GM12878 (cell line): ENCODE measurements around the gene COQ9. TPM values are rescaled to one million over a fixed set of nuclear protein-coding genes. Genes with fewer than 3 reads are reported as not detected.

Experiments
- ATAC-seq: fragments of 200-7000 bp; cut with Tn5 transposase; 3 replicates; pipeline ENCODE4 v1.9.1; 2020; ENCODE audit warnings: mild to moderate bottlenecking, moderate library complexity
- BruUV-seq: library from RNA; stranded (reverse); fragments of 400-500 nt; replicated peaks from 2 replicates; lab custom pipeline; 2021; lab: Mats Ljungman, UMichigan
- CTCF ChIA-PET: fragments of 300-600 bp; sonication (Branson Sonifier 250); formaldehyde crosslinking; extraction: SDS; loops from one replicate; lab custom pipeline; 2021; ENCODE audit warnings: inconsistent platforms; lab: Yijun Ruan, JAX
- POLR2A ChIA-PET: fragments of 350-600 bp; formaldehyde crosslinking; extraction: SDS; loops from one replicate; lab custom pipeline; 2021; ENCODE audit warnings: inconsistent platforms; lab: Charles Lee
- RAD21 ChIA-PET: fragments of 300-600 bp; sonication (Branson Sonifier 250); formaldehyde crosslinking; loops from one replicate; lab custom pipeline; 2023; ENCODE audit warnings: antibody characterized with exemption; ENCODE audit not compliant: unreplicated experiment; lab: Charles Lee
- SMC1A ChIA-PET: fragments of 300-600 bp; sonication (Branson Sonifier 250); formaldehyde crosslinking; loops from one replicate; lab custom pipeline; 2023; ENCODE audit not compliant: unreplicated experiment, uncharacterized antibody; lab: Charles Lee
- DNase-seq: peaks from one replicate; pipeline ENCODE4 v3.0.0-alpha.2; 2011; ENCODE audit warnings: low read depth, low spot score
- FAIRE-seq: peaks from 3 replicates; lab custom pipeline; 2011; peaks lifted over from hg19 to GRCh38; lab: Jason Lieb, UNC
- H2AFZ ChIP-seq: 2 replicates; pipeline ENCODE4 v1.6.0; 2011; ENCODE audit warnings: low read depth, low read length, control low read depth; ENCODE audit not compliant: control insufficient read depth
- H3K27ac ChIP-seq: 2 replicates; pipeline ENCODE4 v1.5.1; 2011; ENCODE audit warnings: control low read depth; ENCODE audit not compliant: control insufficient read depth, insufficient read depth
- H3K27me3 ChIP-seq, 2 experiments: replicated peaks in 1 of 2; 2 replicates each; pipeline versions ENCODE4 v1.6.0 to v1.6.1; 2011; ENCODE audit warnings: low read length in 1 of 2; ENCODE audit not compliant: control insufficient read depth in 2 of 2, insufficient read depth in 2 of 2
- H3K36me3 ChIP-seq, 2 experiments: 2 replicates each; pipeline ENCODE4 v1.5.1; 2011; ENCODE audit warnings: low read length in 1 of 2; ENCODE audit not compliant: control insufficient read depth in 2 of 2, insufficient read depth in 2 of 2
- H3K4me1 ChIP-seq: 2 replicates; pipeline ENCODE4 v1.6.1; 2011; ENCODE audit warnings: mild to moderate bottlenecking, low read length, moderate library complexity, mixed read lengths; ENCODE audit not compliant: control insufficient read depth, insufficient read depth
- H3K4me2 ChIP-seq: 2 replicates; pipeline ENCODE4 v1.6.0; 2011; ENCODE audit warnings: control low read depth; ENCODE audit not compliant: control insufficient read depth, insufficient read depth
- H3K4me3 ChIP-seq: fragments of 200-600 bp; sonication (generic); 2 replicates; pipeline ENCODE4 v1.5.1; 2016
- H3K79me2 ChIP-seq: 2 replicates; pipeline ENCODE4 v1.6.0; 2011; ENCODE audit warnings: low read length; ENCODE audit not compliant: control insufficient read depth, insufficient read depth
- H3K9ac ChIP-seq: 2 replicates; pipeline ENCODE4 v1.8.0; 2011; ENCODE audit warnings: low read length, control low read depth, mixed read lengths; ENCODE audit not compliant: control insufficient read depth, insufficient read depth
- H3K9me3 ChIP-seq: replicated peaks from 3 replicates; pipeline ENCODE4 v1.5.1; 2011; ENCODE audit warnings: mild to moderate bottlenecking, low read length; ENCODE audit not compliant: control insufficient read depth, insufficient read depth
- H4K20me1 ChIP-seq: 2 replicates; pipeline ENCODE4 v1.6.0; 2011; ENCODE audit not compliant: control insufficient read depth, insufficient read depth
- BCL3 ChIP-seq: IDR thresholded peaks from 2 replicates; pipeline ENCODE4 v1.6.1; 2011; ENCODE audit warnings: borderline replicate concordance, low read depth, mild to moderate bottlenecking, moderate library complexity, low read length; ENCODE audit not compliant: insufficient read depth, poor library complexity, severe bottlenecking
- CREB1 ChIP-seq: IDR thresholded peaks from 2 replicates; pipeline ENCODE4 v1.6.1; 2012; ENCODE audit warnings: low read depth, mild to moderate bottlenecking, inconsistent platforms
- CUX1 ChIP-seq: IDR thresholded peaks from 2 replicates; pipeline ENCODE4 v1.6.1; 2012; ENCODE audit warnings: improper control_type of control experiment, low read depth, low read length; ENCODE audit not compliant: insufficient replicate concordance
- EGR1 ChIP-seq, 2 experiments: IDR thresholded peaks; 1 replicate in 1 of 2; 2 replicates in 1 of 2; pipeline ENCODE4 v1.6.1; 2011 to 2012; ENCODE audit warnings: low read depth in 2 of 2, low read length in 2 of 2, borderline replicate concordance in 1 of 2, mild to moderate bottlenecking in 1 of 2, moderate library complexity in 1 of 2
- ESRRA ChIP-seq: IDR thresholded peaks from 2 replicates; pipeline ENCODE4 v1.6.1; 2012; ENCODE audit warnings: mild to moderate bottlenecking, low read length, improper control_type of control experiment
- ETV6 ChIP-seq, 2 experiments: fragments of 450-650 bp in 1 of 2; IDR thresholded peaks in 1 of 2; conservative IDR thresholded peaks in 1 of 2; 2 replicates each; pipeline ENCODE4 v1.6.1; 2014; ENCODE audit warnings: antibody characterized with exemption in 1 of 2, borderline replicate concordance in 1 of 2, low read depth in 1 of 2, mild to moderate bottlenecking in 1 of 2, moderate library complexity in 1 of 2
- HDAC2 ChIP-seq: fragments of 200-600 bp; sonication (generic); IDR thresholded peaks from 2 replicates; pipeline ENCODE4 v1.6.1; 2017
- IRF3 ChIP-seq: fragments of 450-650 bp; IDR thresholded peaks from 2 replicates; pipeline ENCODE4 v1.6.1; 2014; ENCODE audit warnings: mild to moderate bottlenecking
- MXI1 ChIP-seq: fragments of 150-350 bp; IDR thresholded peaks from 2 replicates; pipeline ENCODE4 v1.6.1; 2011; ENCODE audit warnings: low read depth, mild to moderate bottlenecking, inconsistent platforms, low read length, improper control_type of control experiment
- NFYB ChIP-seq: IDR thresholded peaks from 2 replicates; pipeline ENCODE4 v1.6.1; 2011; ENCODE audit warnings: low read depth, mild to moderate bottlenecking, low read length, improper control_type of control experiment, moderate library complexity; ENCODE audit not compliant: insufficient read depth
- NR2F1 ChIP-seq: fragments of 450-650 bp; conservative IDR thresholded peaks from 2 replicates; pipeline ENCODE4 v1.6.1; 2017; ENCODE audit warnings: mild to moderate bottlenecking
- SREBF2 ChIP-seq: IDR thresholded peaks from 2 replicates; pipeline ENCODE4 v1.6.1; 2012; ENCODE audit warnings: mild to moderate bottlenecking, low read length
- TCF7 ChIP-seq: IDR thresholded peaks from 2 replicates; pipeline ENCODE4 v1.6.1; 2014; ENCODE audit warnings: antibody characterized with exemption, borderline replicate concordance
- ZSCAN29 ChIP-seq: fragments of 450-650 bp; IDR thresholded peaks from 2 replicates; pipeline ENCODE4 v1.6.1; 2017; ENCODE audit warnings: mild to moderate bottlenecking, moderate library complexity
- WGBS: methylation state at CpG from one replicate; pipeline ENCODE4 v1.1.6; 2016; ENCODE audit warnings: low lambda C conversion rate; ENCODE audit not compliant: insufficient replicate concordance, insufficient coverage; ENCODE audit errors: missing lambda C conversion rate; 5-methylcytosine and 5-hydroxymethylcytosine counted together
- in situ Hi-C: fragments of 300-500 bp; cut with MboI; formaldehyde crosslinking; loops from 9 replicates; pipeline ENCODE4 v1.14.3; 2018; ENCODE audit warnings: mixed read lengths
- intact Hi-C: fragments of 100-400 bp; cut with micrococcal nuclease; formaldehyde crosslinking; loops from one replicate; pipeline ENCODE4 v1.14.2; 2022; ENCODE audit not compliant: unreplicated experiment
- polyA plus RNA-seq, 11 experiments: library from polyadenylated mRNA; depleted of rRNA in 4 of 11; unstranded in 6 of 11; stranded (reverse) in 5 of 11; fragments of >200 nt; fragmentation: Nextera tagmentation in 4 of 11; fragmentation: Illumina TruSeq in 1 of 11; extraction: Ambion mirVana in 4 of 11; extraction: Trizol in 1 of 11; gene quantifications; 1 replicate in 1 of 11; 2 replicates in 10 of 11; pipeline versions ENCODE4 v1.2.1 to v1.2.3, GENCODE V29; 2011 to 2016; ENCODE audit warnings: inconsistent platforms in 2 of 11, missing spikeins in 2 of 11, low read depth in 1 of 11
- total RNA-seq, 4 experiments: library from RNA; depleted of rRNA in 3 of 4; stranded (reverse); fragments of >200 nt in 3 of 4; fragmentation: Illumina TruSeq in 1 of 4; extraction: Trizol in 1 of 4; gene quantifications; 2 replicates each; pipeline versions ENCODE4 v1.2.1 to v1.2.3, GENCODE V29; 2013 to 2021

Gene COQ9
- total and polyA plus RNA-seq, 10 of the 15 experiments (the other 5 are each of a cell fraction or from before 2014, with no cell fraction given), result 24.1 to 79.7 (median 50.1) TPM

- ChIA-PET CTCF (interaction anchor here (1.4 kb wide), 1 partner anchor 64 kb away, joined by 3 read pairs; no protein-coding TSS in a partner anchor), POLR2A (no interaction called here), RAD21 (interaction anchor here (0.6 to 0.9 kb wide), 2 partner anchors 8 to 381 kb away, joined by 3 to 4 read pairs; no protein-coding TSS in a partner anchor), SMC1A (interaction anchor here (0.6 to 1.2 kb wide), 2 partner anchors 39 to 163 kb away, joined by 3 read pairs; no protein-coding TSS in a partner anchor)
- Histone ChIP-seq H4K20me1 (no peaks in the 10 kb centered on the region), H3K79me2 (no peaks in the 10 kb centered on the region), H3K27ac (no peak overlapping the region), H3K9ac (no peak overlapping the region), H2AFZ (no peak overlapping the region), H3K4me3 (no peak overlapping the region), H3K4me1 (peaks cover 12% of the 10 kb centered on the region; the same call in 1 of the 2 replicates), H3K9me3 (no peaks in the 10 kb centered on the region), H3K27me3 (peaks cover 0 to 2% of the 10 kb centered on the region in 2 experiments; a peak in 1 of 4 replicates), H3K4me2 (no peak overlapping the region), H3K36me3 (no peaks in the 10 kb centered on the region)
- DNase-seq (no peak), ATAC-seq (no peak), FAIRE-seq (no peak)
- no TSS peak for BruUV-seq
- in situ Hi-C loops, result no loop called here
- 41% methylated on average over 4 of the region's 4 CpGs for WGBS
- intact Hi-C loops, result no loop called here
- no peak for TF ChIP-seq NFYB
- no peak for TF ChIP-seq TCF7
- no peak for TF ChIP-seq ZSCAN29
- no peak for TF ChIP-seq IRF3
- TF ChIP-seq EGR1 (IDR thresholded peaks at IDR 0.05; ENCODE audit: borderline replicate concordance in 1 of 2, low read depth in 2 of 2, low read length in 2 of 2), result no peak
- TF ChIP-seq NR2F1, result no peak
- no peak for TF ChIP-seq ESRRA
- TF ChIP-seq CUX1, result no peak
- no peak for TF ChIP-seq CREB1
- no peak for TF ChIP-seq MXI1
- TF ChIP-seq BCL3, result no peak
- TF ChIP-seq ETV6 (conservative IDR thresholded peaks at IDR 0.05 in 1 of 2, IDR thresholded peaks at IDR 0.05 in 1 of 2; ENCODE audit: borderline replicate concordance in 1 of 2, low read depth in 1 of 2), result no peak
- no peak for TF ChIP-seq HDAC2
- no peak for TF ChIP-seq SREBF2
Measured at GRCh38 chr16:57481421-57481820, 34.1 kb downstream of the COQ9 start.
